Endothelial cell of hepatic sinusoid (primary cell): Measurements from ENCODE around the gene GRK5.
"Not testable (repeated sequence)": the region's sequence is repeated elsewhere in the genome, so short reads cannot be mapped to it uniquely, and the experiment has no call there.

Source experiments
- in situ Hi-C: cut with HindIII; loops from 2 replicates; pipeline ENCODE4 v1.10.0; 2017; ENCODE audit warnings: low sequenced_read_pairs

GRK5 gene

DNA sequence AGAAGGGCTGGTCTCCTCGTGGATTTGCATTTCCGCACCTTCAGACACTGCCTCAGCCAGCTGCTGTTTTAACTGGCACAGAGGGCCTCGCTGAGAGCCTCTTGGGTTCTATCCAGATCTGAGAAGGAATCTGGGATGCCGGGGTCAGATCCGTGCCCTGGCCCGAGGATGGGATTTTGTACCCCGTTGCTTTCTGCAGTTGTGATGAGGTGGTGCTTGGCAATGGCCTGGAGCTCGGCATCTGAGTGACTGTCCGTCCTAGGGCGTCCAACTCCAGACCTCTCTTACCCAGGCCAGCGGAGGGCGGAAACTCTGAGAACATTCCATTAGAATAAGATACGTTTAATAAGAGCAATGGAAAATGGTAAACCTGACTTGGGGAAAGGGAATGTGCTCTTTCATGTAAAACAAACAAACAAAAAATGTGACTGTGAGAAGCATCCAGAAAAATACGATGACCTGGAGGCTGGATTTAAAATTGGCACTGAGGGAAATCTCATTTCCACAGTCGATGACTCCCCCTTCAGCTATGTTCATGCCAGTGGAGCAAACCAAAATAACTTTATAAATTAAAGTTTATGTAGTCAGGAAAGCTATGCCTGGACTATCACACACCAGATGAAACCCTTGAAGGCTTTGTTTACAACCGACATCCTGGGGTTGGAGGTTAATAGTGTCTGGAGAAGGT lies 39.6 kb downstream of the GRK5 start:
- in situ Hi-C loops: no loop called here

DNA sequence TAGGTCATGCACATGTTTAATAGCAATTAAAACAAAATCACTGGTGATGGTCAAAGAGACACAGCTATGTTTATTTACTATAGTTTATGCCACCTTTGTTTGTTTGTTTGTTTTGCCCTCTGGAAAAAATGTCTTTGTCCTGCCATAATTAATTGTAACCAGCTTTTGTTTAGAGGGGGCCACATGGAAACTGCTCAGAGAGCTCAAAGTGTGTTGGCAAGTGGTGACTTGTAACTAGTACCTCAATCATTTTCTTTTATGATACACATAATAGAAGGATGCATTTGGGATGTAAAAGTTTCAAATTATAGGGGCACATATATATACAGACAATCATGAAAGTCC lies 40.2 kb downstream of the GRK5 start:
- in situ Hi-C loops: no loop called here

DNA sequence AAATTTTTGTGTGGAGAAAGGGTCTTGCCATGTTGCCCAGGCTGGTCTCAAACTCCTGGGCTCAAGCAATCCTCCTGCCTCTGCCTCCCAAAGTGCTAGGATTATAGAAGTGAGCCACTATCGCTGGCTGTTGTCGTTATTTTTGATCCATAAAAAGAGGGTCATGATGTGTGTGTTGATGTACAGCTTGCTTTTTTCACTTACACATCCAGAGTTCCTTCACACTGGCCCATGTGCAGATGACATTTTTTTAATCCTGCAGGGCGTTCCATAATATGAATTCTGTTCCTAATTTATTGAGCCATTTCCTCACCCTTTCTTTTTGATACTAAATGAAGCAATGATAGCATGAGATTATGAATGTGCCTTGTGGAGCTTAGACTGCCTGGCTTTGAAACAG lies 40.8 kb downstream of the GRK5 start:
- in situ Hi-C loops: no loop called here

DNA sequence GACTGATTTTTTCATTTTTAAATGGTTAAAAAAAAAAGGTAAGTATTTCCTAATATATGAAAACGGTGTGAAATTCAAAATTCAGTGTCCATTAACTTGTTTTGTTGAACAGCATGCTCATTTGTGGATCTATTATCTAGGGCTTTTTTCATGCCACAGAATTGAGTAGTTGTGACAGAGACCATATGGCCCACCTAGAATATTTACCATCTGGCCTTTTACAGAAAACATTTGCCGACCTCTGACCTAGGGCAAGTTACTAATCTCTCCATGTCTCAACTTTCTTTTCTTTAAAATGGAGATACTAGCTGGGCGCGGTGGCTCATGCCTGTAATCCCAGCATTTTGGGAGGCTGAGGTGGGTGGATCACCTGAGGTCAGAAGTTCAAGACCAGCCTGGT lies 41.3 kb downstream of the GRK5 start:
- in situ Hi-C loops: no loop called here

DNA sequence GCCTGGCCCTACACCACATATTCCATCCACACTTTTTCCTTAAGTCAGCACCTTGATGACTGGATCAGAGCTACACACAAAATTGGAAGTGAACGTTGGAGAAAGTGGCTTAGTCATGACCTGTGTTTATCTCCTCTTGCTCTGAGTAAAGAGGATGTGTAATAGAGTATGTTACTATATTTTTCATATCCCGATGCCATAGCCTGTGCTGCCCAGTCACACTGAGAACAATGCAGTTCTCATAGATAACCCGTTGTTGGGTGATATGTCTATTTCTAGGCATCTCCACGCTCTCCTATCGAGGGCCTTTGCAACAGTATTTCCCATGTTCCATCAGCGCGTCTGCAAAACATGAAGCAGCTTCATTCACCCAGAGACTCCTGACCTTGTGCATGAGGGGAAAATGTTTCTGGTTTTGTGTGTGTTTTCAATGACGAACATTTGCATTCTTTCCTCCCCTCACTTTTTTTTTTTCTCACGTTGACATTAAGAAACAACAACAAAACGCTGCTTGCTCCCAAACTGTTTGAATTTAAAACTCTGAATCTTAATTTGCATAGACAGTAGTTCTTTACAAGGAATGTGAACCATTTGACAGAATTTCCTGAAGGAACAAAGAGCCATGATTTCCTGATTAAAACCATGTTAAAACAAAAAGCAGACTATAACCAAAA lies 43.4 kb downstream of the GRK5 start:
- in situ Hi-C loops: no loop called here

DNA sequence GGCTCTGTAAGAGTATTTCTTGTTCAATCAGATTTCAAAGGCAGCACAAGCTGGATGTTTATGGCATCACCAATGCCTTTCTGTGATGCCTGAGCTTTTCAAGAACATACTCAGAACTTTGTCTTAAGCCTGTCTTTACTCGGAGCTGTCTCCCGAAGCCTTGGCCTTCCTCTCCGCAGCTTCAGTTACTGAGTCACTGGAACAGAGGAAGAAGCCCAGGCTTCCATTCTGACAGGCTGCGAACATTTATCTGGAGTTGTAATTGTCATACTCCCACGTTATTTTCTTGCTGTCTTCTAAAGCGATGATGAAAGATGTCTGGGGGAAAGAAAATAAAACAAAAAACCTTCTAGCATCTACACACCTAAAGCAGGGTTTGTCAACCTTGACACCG lies 43.9 kb downstream of the GRK5 start:
- in situ Hi-C loops: no loop called here

DNA sequence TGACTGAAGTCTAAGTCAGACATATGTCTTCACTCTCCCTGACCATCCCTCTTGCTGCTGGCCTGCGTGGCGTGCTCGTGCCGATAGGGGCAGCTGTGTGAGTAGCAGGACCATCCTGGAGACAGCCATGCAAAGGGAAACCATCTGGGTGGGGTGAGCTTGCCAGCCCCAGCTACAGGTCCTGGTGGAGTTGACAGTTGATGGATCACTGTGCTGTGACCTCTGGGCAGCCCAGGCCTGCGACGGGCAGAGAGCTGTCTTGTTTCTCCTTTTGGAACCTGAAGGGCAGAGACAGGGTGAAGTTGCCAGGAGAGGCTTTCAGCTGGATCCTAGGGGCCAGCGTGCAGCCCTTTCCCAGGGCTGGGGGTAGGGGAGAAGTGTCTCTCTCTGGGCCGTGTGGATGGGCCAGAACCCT lies 44.7 kb downstream of the GRK5 start:
- in situ Hi-C loops: no loop called here

DNA sequence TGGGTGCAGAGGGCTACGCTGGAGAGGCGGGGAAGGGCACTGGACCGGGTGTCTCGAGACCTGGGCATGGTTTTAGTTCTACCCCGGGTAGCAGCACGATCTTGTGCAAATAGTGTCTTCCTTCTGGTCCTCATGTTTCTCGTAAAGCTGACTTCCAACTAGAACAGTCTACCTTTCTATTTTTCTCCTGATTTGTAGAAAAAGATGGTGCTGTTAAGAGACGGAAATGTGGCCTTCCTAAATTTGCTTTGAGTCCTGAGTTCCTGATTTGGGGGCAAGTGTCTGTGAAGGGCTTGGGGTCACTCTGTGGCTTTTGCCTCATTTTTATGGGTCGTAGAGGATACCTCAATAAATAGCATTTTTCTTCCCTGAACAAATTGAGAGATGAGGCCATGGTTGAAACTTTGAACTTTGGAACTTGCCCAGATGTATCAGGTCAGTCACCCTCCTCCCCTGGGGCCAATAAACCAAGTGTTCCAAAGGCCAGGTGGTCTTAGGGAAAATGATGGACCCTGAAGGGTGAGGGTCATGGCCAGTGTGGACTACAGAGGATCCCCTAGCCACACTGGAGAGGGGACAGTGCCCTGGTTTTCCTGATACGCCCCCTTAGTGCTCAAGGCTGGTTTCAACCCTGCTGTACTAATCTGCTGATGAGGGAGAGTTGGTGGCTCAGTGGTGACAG lies 45.2 kb downstream of the GRK5 start:
- in situ Hi-C loops: no loop called here

DNA sequence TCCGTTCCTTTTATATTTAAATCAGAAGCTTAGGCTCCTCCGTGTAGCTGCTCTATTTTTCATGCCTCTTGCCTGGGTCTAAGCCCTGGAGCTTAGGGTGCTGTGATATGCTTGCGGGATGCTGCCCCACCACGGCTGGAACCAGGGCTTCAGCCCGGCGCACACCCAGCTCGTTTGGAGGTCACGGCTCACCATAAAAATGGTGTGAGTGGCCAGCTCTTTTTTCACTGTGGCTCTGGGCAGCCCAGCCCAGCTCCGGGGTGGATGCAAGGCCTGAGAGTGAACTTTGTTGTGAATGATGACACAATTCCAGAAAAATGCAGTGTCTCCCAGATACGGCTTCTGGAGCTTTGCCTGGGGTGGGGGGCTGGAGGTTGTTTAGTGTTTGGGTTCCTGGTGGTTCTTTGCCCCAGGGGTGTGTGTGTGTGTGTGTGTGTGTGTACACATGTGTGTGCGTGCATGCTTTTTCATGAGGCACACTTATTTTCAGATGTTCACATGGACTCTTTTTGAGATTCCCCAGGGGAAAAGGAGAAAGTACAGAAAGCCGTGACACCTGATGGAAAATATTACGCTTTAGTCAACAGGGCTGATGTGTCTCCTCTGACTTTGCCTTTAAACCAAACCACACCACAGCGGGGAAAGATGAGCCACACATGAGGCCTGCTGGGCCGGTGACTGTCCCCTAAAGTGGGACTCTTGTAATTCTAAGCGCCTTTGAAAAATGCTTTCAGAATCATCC lies 46.2 kb downstream of the GRK5 start:
- in situ Hi-C loops: no loop called here

DNA sequence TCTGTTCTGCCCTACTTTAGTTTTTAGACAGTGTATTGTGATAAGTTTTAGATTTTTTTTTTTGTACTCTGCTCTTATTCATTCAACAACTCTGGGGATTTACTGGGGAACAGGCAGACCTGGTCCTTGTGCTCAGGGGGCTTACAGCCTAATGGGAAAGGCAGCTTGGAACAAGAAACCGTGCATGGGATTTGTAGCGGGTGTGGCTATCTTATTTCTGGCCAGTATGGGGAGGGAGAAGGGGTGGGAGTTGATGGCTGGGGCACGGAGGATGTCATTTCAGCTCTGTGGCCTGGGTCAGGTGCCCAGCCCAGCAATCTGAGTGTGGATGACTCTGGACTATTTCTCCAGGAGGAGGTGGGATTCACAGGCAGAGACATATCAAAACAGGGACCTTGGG lies 47.0 kb downstream of the GRK5 start:
- in situ Hi-C loops: no loop called here

DNA sequence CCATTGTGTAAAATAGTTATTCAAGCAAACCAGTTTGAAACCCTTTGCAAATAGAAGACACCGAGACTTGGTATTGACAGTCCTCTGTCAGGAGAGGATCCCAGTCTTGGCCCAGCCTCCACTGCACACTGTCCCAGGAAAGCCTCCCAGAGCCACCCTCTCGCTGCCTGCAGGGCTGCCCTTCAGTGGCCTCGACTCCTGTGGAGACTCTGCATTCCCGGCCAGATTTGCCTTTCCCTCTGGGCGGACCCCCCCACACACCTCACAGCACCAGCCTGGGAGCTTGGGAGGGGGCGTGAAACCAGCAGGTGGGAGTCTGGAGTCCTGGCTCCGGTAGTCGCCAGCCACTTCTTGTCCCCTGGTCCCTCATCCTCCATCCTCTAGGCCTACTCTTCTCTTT lies 48.7 kb downstream of the GRK5 start:
- in situ Hi-C loops: no loop called here

DNA sequence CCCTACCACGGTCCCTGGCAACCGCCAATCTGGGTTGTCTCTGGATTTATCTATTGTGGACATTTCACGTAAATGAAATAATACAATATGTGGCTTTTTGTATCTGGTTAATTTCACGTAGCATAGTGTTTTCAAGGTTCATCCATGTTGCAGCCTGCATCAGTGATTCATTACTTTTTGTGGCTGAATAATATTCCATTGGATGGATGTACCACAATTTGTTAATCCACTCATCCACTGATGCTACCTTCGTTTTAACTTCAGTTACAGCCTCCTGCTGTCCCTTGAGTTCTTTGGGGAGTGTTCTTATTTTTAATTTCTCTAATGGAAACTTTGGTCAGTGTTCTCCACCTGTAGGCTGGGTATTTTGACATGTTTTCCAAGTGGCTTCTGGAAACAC lies 49.5 kb downstream of the GRK5 start:
- in situ Hi-C loops: no loop called here

DNA sequence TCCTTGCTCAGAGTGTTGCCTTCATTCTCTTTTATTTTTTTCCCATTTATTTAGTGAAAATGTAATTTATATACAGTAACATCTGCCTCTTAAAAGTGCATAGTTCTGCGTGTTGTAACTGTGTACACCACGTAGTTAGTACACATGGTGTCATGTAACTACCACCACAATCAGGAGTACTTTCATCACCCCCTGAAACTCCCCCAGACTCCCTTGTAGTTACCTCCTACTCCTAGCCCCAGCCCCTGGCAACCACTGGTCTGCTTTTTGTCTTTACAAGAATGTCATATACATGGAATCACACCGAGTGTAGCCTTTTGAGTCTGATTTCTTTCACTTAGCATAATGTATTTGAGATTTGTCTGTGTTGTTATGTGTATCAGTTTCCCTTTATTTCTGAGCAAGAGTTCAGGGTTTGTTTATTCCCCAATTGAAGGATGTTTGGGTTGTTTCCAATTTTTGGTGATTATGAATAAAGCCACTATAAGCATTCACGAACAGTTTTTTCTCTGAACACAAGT lies 50.6 kb downstream of the GRK5 start:
- in situ Hi-C loops: no loop called here

DNA sequence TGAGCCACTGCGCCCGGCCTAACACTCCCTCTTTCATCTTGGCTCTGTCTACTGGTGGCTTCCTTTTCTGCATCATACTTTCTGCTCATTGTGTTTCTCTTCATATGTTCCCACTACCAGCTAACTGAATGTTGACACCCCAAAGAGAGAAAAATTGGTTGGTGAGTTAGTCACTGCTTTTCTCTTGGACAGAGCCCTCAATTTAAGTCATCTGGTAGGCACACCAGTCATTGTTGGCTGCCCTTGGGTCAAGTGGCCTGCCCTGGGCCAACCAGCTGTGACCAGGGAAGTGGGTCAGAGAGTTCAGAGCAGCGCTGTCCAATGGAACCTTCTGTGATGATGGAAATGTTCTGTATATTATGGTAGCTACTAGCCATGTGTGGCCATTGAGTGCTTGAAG lies 52.0 kb downstream of the GRK5 start:
- in situ Hi-C loops: no loop called here

DNA sequence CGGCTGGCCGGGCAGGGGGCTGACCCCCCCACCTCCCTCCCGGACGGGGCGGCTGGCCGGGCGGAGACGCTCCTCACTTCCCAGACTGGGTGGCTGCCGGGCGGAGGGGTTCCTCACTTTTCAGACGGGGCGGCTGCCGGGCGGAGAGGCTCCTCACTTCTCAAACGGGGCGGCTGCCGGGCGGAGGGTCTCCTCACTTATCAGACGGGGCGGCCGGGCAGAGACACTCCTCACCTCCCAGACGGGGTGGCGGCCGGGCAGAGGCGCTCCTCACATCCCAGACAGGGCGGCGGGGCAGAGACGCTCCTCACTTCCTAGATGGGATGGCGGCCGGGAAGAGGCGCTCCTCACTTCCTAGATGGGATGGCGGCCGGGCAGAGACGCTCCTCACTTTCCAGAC lies 53.6 kb downstream of the GRK5 start:
- in situ Hi-C loops: not testable (repeated sequence)

DNA sequence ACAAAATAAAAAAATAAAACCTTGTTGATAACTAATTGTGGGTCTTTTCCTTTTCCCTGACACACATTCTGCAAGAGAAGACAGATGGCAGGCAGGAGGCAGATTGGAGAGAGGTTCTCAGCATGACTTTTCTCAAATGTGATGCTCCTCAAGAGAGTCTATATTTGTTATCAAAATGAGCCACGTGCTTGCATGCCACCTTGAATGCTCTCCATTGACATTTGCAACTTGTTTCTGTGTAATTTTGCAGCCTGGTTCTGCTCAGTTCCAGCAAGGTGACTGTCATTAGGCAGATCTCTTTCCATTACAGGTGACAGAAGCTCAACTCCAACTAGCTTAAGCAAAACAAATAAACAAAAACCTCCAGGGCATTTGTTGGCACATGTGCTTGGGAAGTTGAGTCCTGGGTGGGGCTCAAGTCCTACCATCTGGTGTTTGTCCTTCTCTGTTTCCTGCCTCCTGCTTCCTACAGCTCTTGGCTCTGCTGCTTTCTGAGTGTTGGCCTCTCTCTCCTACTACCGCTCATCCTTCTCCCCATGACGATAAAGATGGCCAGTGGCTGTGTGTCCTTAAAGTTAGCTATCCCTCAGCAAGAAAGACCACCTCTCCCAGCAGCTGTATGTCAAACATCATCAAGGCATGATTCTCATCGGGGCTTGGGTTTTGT lies 56.7 kb downstream of the GRK5 start:
- in situ Hi-C loops: no loop called here

DNA sequence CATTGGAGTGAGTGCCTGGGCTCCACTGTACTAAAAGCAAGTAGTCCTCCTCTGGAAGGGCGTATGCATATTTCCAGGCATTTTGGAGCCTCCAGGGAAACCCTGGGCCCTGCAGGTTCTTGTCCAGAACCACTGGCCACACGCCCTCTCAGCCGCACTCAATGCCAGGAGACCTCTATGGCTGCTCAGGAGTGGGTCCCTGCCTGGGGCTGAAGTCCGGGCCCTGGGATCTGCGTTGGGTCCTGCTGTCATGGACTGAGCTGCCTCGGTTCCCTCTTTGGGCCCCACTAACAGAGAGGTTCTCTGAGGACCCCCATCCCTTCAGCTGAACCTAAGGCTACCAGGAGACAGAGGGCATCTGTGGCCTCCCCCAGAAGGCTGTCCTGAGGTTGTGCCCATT lies 58.3 kb downstream of the GRK5 start:
- in situ Hi-C loops: no loop called here

DNA sequence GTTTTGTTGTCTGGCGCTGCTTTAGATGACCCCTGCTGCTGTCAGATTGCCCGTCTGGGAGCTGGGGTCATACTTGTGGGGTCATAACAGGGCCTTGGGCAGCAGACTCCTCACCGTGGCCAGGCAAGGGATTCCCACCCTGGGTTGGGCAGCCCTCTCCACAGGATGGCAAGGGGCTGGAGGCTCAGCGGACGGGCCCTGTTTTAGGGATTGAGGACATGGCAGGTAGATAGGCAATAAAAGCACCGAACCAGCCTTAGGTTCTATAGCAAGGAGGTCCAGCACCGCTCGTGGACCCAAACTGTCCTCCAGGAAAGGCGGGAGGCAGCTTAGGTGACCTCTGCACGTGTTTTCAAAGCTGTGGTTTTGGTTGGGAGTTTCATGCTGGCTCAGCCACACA lies 60.0 kb downstream of the GRK5 start:
- in situ Hi-C loops: no loop called here

DNA sequence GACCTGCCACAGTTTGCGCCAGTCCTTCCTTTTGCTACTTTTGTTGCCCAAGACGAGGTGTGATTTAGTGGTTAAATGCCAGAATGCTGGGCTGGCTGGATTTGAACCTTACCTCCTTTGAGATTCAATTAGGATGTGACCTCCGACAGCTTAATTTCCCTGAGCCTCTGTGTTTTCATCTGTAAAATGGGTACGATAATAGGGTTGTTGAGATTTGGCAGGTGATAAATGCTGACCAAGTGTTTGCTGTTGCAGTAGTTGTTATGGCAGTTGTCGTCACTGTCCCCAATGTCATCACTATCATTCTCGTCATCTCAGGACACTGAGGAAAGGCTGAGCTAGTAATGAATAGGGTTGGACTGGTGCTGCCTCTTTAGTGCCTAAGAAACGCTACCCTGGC lies 61.1 kb downstream of the GRK5 start:
- in situ Hi-C loops: no loop called here

DNA sequence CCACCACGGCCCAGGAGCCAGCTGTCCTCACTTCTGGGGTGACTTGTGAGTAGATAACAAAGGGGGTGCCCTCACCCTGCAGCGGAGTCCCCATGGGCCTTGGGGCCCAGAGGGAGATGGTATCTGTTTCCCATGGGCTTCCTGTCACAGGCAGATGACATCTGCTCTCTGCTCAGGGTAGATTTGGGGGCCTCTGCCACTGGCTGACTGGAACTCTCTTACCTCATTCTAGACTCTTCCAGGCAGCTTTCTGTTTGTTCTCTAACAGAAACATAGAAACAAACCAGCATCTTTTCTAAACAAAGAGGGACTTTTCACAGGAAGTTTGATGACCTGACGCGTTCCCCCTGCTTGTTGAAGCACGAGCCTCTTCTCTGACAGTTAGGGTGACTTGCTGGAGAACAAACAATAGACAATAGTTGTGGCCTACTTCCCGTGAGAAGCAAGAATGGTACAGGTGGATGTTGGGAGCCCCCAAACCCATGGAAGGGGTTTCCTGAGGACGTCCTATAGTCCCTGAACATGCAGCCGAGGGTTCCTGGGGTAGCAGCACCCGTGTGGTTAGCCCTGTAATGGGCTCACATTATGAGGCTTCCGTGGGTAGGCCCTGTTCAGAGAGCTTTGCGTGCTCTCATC lies 61.6 kb downstream of the GRK5 start:
- in situ Hi-C loops: no loop called here
